ENCODE data around the gene BMP8B.
A peak's percentile ranks its signal among the peaks of the same experiment; 100 is the strongest.

The BMP8B gene

GRCh38 chr1:39758556-39759435 lies 29.9 kb downstream of the BMP8B start:
- no peak for ATAC-seq
- DNase-seq, result no peak

- DNase-seq (no peak), ATAC-seq (no peak)
Measured at GRCh38 chr1:39757501-39757900, 31.2 kb downstream of the BMP8B start.

DNA sequence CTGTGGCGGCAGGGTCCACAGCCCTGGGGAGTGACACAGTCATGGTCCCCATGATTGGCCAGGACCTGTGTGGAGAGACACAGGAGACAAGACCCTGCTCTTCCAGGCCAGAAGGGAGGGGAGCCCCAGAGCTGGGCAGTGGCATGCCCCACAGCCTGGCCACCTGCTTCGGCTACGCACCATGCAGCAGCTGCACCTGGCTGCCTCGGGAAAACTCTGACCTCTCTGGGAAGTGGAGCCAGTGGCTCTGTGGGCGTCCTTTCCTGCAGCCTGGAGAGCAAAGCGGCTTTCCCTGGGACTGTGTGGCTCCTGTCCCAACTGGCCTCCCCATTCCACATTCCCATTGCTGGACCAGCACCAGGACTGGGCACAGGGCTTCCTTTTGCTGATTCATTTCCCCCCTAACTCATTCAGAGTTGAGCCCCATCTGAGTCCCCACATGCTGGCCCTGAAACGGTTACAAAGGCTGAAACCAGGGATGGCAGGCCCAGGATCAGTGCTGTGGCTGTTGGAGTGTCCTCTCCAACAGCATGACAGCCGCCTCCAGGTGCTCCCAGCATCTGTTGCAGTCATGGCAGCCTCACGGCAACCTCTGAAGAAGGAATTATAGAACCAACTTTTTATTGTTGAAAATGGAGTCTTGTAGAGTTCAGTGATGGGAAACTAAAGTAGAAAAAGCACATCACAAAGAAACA lies 32.6 kb downstream of the BMP8B start:
- DNase-seq (no peak), ATAC-seq (no peak)

GRCh38 chr1:39754906-39755504 lies 33.7 kb downstream of the BMP8B start:
- ATAC-seq (no peak), DNase-seq (no peak)

DNA sequence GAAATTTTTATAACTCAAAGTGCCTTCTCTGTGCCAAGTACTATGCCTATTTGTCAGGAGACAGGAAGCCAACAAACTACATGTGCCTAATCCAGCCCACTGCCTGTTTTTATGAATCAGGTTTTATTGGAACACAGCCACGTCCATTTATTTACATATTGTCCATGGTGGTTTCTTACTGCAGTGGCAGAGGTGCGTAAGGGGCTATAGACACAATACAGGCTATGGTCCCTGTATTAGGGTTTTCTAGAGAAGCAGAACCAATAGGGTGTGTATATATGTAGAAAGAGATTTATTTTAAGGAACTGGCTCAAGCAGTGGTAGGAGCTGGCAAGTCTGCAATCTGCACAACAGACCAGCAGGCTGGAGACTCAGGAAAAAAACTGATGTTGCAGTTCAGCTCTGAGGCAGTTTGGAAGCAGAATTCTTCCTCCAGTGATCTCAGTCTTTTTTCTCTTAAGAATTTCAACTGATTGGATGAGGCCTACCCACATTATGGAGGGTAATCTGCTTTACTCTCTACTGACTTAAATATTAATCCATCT lies 34.6 kb downstream of the BMP8B start:
- no peak for DNase-seq

DNA sequence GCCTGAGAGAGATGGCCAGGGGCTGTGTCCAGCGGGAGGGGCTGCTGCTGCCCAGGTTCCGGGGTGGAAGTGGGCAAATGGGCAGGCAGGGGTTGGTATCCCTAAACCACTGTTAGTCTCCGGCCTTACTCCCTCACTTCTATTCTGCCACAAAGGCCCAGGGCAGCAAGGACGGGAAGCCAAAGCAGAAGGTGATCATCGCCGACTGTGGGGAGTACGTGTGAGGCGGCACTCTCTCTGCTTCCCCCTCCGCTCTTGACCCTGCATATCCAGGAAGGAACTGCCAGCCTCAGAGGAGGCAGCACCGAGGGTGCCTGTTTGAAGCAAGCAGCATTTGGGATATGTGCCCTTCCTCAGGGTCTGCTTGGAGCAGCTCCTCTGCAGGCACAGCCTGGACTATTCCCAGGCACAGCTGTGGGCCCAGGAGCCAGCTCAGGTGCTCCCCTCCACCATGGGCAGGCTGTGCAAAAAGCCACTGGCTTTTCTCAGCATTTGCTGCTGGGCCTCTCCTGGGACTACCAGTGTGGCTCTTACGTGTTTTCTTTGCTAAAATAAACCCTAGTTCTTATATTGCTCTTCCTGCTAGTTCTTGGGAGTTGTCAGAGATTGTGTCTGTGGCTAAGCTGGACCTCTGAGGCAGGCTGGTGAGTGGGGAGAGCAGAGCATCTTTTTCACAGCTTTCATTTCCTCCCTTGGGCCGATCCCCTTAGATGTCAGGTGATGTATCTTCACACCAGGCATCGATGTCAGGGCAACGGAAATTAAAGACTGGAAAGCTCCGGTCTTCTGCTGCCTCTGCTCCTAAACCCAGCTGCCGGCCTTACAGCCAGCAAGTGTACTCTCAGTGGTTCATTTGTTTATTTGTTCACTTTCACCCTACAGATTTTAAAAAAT lies 35.3 kb downstream of the BMP8B start:
- DNase-seq, result no peak
- no peak for ATAC-seq

More for the DNA sequence above, 34.6 kb downstream of the BMP8B start:
- no peak for ATAC-seq

DNA sequence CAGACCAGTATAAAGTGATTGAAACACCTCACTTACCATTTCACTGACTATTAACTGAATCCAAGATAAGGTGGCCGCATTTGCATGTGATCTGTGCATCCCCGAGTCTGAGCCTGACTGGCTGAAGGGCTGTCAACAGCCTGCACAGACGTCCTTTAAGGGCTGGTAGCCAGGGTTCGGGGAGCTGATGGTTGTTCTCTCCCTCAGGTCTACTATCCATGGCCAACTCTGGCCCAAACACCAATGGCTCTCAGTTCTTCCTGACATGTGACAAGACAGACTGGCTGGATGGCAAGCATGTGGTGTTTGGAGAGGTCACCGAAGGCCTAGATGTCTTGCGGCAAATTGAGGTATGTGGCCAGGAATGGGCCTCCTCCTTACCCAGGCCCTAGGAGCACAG lies 36.0 kb downstream of the BMP8B start:
- no peak for DNase-seq
- no peak for ATAC-seq

- DNase-seq, result no peak
- ATAC-seq, result no peak
Measured at GRCh38 chr1:39751595-39751994, 37.1 kb downstream of the BMP8B start.

DNA sequence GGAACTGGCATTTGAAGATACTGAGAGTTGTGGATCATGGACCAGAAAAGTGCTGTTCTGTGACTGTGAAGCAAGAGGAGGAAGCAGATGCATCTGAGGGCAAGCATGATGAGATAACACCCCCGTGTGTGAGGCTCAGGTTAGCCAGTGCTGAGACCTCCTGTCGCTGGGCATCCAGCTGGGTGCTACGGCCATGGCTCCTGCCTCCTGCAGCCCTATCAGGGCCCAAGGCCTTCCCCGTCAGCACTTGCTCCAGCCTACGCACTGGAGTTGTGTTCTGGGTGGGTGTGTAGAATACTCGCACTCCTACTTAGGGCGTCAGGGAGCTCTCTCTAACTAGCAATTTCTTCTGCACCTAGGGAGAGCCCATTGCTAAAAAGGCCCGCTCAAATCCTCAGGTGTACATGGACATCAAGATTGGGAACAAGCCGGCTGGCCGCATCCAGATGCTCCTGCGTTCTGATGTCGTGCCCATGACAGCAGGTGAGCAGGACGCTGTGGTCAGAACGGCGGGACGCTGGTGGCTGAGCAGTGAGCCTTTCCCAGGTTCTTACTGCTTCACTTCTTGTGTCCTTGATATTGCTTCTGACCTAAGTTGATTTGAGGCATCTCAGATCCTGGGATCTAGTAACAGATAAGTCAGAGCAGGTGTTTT lies 43.5 kb downstream of the BMP8B start:
- ATAC-seq, result no peak
- no peak for DNase-seq

- ATAC-seq (peak; percentile 100), DNase-seq (peak; percentile 99)
Measured at GRCh38 chr1:39738622-39739366, 49.9 kb downstream of the BMP8B start, which contains the start of gene PPIE. Gene PPIE, plus strand, starts transcription at chr1:39738882. Its CDS starts 19 bp downstream, at chr1:39738901.

GRCh38 chr1:39737546-39738169 lies 51.0 kb downstream of the BMP8B start:
- DNase-seq (no peak), ATAC-seq (no peak)

- ATAC-seq, result peak; percentile 34
- no peak for DNase-seq
Measured at GRCh38 chr1:39735731-39736130, 52.9 kb downstream of the BMP8B start.

DNA sequence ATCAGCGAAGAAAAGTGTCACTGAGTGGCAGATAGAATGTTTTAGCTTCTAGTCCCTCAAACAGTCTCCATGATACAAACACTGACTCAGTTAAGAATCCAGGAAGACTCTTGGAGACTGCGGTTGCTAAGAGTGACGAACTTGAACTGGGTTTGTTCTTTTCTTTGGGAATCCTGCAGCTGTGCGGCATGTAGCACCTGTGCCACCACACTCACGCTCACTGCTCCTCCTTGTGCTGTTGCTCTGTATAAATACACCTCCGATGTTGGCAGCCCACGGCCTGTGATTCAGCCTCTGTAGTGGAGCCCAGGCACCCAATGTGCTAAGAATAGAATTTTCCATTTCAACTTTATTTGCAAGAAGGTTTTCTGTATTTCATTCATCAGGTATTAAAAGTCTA lies 55.5 kb downstream of the BMP8B start:
- ATAC-seq, result peak; percentile 39
- DNase-seq, result no peak

DNA sequence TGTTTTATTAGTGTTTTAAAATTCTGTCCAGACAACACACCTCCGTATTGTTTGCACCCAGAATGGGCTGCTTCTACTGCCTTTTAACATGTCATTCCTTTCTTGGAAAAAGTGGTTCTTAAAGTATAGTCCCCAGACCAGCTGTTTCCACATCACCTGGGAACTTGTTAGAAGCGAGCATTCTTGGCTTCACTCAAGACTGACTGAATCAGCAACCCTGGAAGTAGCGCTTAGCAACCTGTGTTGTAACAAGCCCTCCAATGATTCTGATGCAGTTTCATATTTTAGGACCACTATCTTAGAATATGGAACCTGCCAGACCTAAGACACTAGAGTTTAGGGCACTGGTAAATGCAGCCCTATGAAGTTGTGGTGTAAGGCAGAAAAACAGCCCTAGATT lies 55.9 kb downstream of the BMP8B start:
- ATAC-seq (no peak), DNase-seq (no peak)

DNA sequence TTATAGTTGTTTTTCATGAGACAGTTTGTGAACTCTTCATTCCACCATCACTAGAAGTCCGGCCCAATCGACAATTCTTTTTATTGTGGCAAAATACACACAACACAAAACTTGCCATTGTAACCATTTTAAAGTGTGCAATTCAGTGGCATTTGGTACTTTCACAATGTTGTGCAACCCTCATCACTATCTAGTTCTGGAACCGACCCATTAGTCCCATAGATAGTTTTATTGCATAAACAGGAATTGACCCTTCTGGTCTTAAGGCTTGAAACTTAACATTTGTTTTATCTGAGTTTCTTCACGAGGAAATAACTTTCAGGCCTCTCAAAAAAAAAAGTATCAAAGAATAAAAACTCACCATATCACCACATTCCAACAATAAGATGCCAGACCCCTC lies 58.8 kb downstream of the BMP8B start:
- ATAC-seq (no peak), DNase-seq (no peak)

DNA sequence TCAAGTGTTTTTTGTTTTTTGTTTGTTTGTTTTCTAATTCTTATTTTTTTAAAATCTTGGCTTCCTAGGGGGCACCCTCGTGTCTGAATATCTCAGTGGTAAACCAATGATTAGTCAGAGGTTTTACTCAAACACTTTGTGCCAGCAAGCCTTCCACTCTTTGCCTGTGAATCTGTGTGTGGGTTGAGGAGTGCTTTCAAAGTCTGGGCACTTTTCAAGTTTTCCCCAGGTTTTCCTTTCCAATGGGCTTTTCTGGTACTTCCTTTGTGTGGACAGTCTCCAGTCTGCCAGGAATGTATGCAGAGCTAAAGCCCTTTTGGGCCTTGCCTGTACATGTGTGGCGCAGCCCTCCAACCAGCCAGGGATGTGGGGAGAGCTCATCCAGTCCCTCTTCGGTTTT lies 59.6 kb downstream of the BMP8B start:
- ATAC-seq, result peak; percentile 59

GRCh38 chr1:39727932-39728317 lies 60.7 kb downstream of the BMP8B start:
- DNase-seq, result no peak
- ATAC-seq, result no peak

More for the DNA sequence above, 59.6 kb downstream of the BMP8B start:
- DNase-seq, result no peak

DNA sequence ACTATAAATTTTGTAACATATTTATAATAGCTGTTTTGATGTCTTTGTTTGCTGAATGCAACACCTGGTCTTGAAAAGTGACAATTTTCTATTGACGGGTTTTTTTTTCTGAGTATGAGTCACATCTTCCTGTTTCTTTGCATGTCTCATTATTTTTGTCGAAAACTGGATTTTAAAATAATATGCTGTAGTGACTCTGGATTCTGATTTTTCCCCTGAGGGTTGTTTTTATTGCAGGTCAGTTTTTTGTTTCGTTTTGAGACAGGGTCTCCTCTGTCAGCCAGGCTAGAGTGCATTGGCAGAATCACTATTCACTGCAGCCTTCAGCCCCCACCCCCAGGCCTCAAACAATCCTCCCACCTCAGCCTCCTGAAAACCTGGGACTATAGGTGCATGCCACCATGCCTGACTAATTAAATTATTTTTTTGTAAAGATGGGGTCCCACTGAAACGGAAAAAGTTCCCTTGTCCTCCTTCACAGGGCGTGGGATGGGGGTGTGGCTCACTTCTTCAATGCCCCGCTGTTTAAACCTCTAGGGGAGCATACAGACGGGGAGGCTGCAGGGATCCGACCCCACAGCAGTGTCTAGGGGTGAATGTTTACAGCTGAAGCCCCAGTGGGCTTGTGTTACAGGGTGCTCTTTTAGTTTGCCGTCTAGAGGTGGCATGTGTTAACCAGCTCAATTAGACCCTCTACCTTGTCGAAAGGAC lies 61.3 kb downstream of the BMP8B start:
- ATAC-seq (no peak), DNase-seq (no peak)

GRCh38 chr1:39726600-39726999 lies 62.1 kb downstream of the BMP8B start:
- DNase-seq (no peak), ATAC-seq (no peak)

Measured in stimulated activated naive CD8-positive, alpha-beta T cell treated with anti-CD3 and anti-CD28 coated beads, Interleukin-15, Interleukin-2, amounts not matched to agents 100 U/mL and 50 U/mL, for 24 hours (primary cell).